DOHH2 (cell line): ENCODE results near the gene ANKRD30A.

Source experiments
- EZH2phosphoT487 ChIP-seq: fragments of 200-600 bp; sonication (generic); IDR thresholded peaks from 2 replicates; pipeline ENCODE4 v1.6.1; 2017; ENCODE audit warnings: borderline replicate concordance, mild to moderate bottlenecking, antibody characterized with exemption, low read length, moderate library complexity, mixed read lengths
- TF ChIP-seq, protein P1 (sequence below): fragments of 200-600 bp; sonication (generic); IDR thresholded peaks from one replicate; pipeline ENCODE4 v1.5.1; 2014; ENCODE audit warnings: antibody characterized with exemption, mild to moderate bottlenecking, low read depth, low read length; ENCODE audit not compliant: poor library complexity, severe bottlenecking

DNA sequence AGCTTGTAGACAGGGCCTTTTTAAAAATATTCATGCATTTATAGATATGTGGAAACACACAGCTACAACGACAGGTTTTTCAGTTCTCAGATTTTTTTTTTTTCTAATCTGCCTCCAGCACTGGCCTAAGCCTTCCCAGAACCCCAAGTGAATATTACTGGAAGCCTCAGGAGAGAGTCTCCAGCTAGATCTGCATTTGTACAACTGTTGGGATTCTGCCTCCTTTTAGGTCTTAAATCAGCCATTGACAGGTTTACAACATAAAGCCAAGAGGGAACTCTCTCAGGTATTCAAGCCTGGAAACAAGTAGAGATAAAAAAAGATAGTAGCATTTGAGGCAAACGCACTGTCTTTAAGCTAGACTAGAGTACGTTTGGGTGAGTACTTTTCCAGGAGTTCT, 275.8 kb downstream of the ANKRD30A start:
- TF ChIP-seq, protein P1, sequence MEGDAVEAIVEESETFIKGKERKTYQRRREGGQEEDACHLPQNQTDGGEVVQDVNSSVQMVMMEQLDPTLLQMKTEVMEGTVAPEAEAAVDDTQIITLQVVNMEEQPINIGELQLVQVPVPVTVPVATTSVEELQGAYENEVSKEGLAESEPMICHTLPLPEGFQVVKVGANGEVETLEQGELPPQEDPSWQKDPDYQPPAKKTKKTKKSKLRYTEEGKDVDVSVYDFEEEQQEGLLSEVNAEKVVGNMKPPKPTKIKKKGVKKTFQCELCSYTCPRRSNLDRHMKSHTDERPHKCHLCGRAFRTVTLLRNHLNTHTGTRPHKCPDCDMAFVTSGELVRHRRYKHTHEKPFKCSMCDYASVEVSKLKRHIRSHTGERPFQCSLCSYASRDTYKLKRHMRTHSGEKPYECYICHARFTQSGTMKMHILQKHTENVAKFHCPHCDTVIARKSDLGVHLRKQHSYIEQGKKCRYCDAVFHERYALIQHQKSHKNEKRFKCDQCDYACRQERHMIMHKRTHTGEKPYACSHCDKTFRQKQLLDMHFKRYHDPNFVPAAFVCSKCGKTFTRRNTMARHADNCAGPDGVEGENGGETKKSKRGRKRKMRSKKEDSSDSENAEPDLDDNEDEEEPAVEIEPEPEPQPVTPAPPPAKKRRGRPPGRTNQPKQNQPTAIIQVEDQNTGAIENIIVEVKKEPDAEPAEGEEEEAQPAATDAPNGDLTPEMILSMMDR, result no peak
- no peak for TF ChIP-seq EZH2phosphoT487
